SK-N-SH (cell line): ENCODE results near the gene ANK2. TPM values are rescaled to one million over a fixed set of nuclear protein-coding genes. Genes with fewer than 3 reads are reported as not detected.

Source experiments
- CTCF ChIA-PET: fragments of 300-600, 350-600 bp; formaldehyde crosslinking; extraction: SDS; loops from one replicate; lab custom pipeline; 2021; lab: Yijun Ruan, JAX
- POLR2A ChIA-PET: fragments of 350-600 bp; sonication (Branson Sonifier 250); formaldehyde crosslinking; extraction: SDS; loops from one replicate; lab custom pipeline; 2020; ENCODE audit warnings: antibody characterized with exemption, inconsistent platforms; lab: Yijun Ruan, JAX
- DNase-seq: peaks from one replicate; pipeline ENCODE4 v3.0.0; 2012
- H2AFZ ChIP-seq: fragments of 200-600 bp; sonication (generic); 2 replicates; pipeline ENCODE4 v1.8.1; 2016; ENCODE audit warnings: antibody characterized with exemption, mild to moderate bottlenecking, low read depth
- H3F3A ChIP-seq: fragments of 200-600 bp; sonication (generic); replicated peaks from 2 replicates; pipeline ENCODE3; 2016; ENCODE audit warnings: antibody characterized with exemption, mild to moderate bottlenecking; ENCODE audit not compliant: insufficient read depth
- H3K27ac ChIP-seq, 2 experiments: fragments of 200-500 bp in 1 of 2; fragments of 200-600 bp in 1 of 2; sonication (Bioruptor generic) in 1 of 2; sonication (generic), shearing (Covaris generic) in 1 of 2; 2 replicates each; pipeline versions ENCODE4 v1.5.1 to v1.6.1; 2014 to 2016; ENCODE audit warnings: low read depth in 2 of 2, inconsistent platforms in 1 of 2, low read length in 1 of 2, mild to moderate bottlenecking in 1 of 2, mixed read lengths in 1 of 2
- H3K27me3 ChIP-seq: fragments of 200-600 bp; sonication (generic), shearing (Covaris generic); 2 replicates; pipeline ENCODE4 v1.6.1; 2016; ENCODE audit warnings: mixed run types; ENCODE audit not compliant: insufficient read depth
- H3K36me3 ChIP-seq, 2 experiments: fragments of 200-500 bp in 1 of 2; fragments of 200-600 bp in 1 of 2; sonication (Bioruptor generic) in 1 of 2; sonication (generic) in 1 of 2; replicated peaks in 1 of 2; 2 replicates each; pipeline versions ENCODE3 to v1.5.1; 2014 to 2016; ENCODE audit warnings: low read length in 1 of 2, mild to moderate bottlenecking in 1 of 2; ENCODE audit not compliant: insufficient read depth in 2 of 2, control insufficient read depth in 1 of 2
- H3K4me1 ChIP-seq, 2 experiments: fragments of 200-500 bp in 1 of 2; fragments of 200-600 bp in 1 of 2; sonication (Bioruptor generic) in 1 of 2; sonication (generic), shearing (Covaris generic) in 1 of 2; 2 replicates each; pipeline versions ENCODE4 v1.5.1 to v1.6.1; 2014 to 2016; ENCODE audit warnings: low read depth in 1 of 2, low read length in 1 of 2, mixed run types in 1 of 2; ENCODE audit not compliant: insufficient read depth in 2 of 2, control insufficient read depth in 1 of 2
- H3K4me2 ChIP-seq: fragments of 200-600 bp; sonication (generic), shearing (Covaris generic); 2 replicates; pipeline ENCODE4 v1.6.1; 2017; ENCODE audit warnings: mixed run types
- H3K4me3 ChIP-seq, 2 experiments: fragments of 200-500 bp in 1 of 2; fragments of 200-600 bp in 1 of 2; sonication (Bioruptor generic) in 1 of 2; sonication (generic), shearing (Covaris generic) in 1 of 2; 2 replicates each; pipeline versions ENCODE4 v1.5.1 to v1.8.1; 2014 to 2016; ENCODE audit warnings: low read depth in 2 of 2, inconsistent platforms in 1 of 2, low read length in 1 of 2, mild to moderate bottlenecking in 1 of 2, mixed read lengths in 1 of 2, moderate library complexity in 1 of 2
- H3K79me2 ChIP-seq: fragments of 200-600 bp; sonication (generic); 2 replicates; pipeline ENCODE4 v1.8.1; 2017; ENCODE audit warnings: mild to moderate bottlenecking; ENCODE audit not compliant: insufficient read depth
- H3K9ac ChIP-seq: fragments of 200-600 bp; sonication (generic); 2 replicates; pipeline ENCODE4 v1.6.1; 2017; ENCODE audit warnings: mixed run types
- H3K9me2 ChIP-seq: fragments of 200-600 bp; sonication (generic); 2 replicates; pipeline ENCODE4 v1.6.1; 2017; ENCODE audit warnings: mixed run types
- H3K9me3 ChIP-seq: fragments of 200-600 bp; sonication (generic); 2 replicates; pipeline ENCODE4 v1.6.1; 2017; ENCODE audit warnings: mixed run types, mild to moderate bottlenecking, moderate library complexity
- H4K20me1 ChIP-seq: fragments of 200-600 bp; sonication (generic); 2 replicates; pipeline ENCODE4 v1.6.1; 2017; ENCODE audit warnings: mild to moderate bottlenecking, mixed run types; ENCODE audit not compliant: insufficient read depth
- CHD2 ChIP-seq: fragments of 150-350 bp; IDR thresholded peaks from 2 replicates; pipeline ENCODE4 v1.6.1; 2018; ENCODE audit warnings: low read length; ENCODE audit not compliant: partially characterized antibody
- ELF1 ChIP-seq: IDR thresholded peaks from 2 replicates; pipeline ENCODE4 v1.4.0; 2012
- EP300 ChIP-seq, 2 experiments: IDR thresholded peaks; 2 replicates each; pipeline versions ENCODE4 v1.4.0 to v1.6.1; 2012; ENCODE audit warnings: borderline replicate concordance in 1 of 2, low read depth in 1 of 2, low read length in 1 of 2
- FOSL2 ChIP-seq: IDR thresholded peaks from 2 replicates; pipeline ENCODE4 v1.4.0; 2012; ENCODE audit warnings: low read depth, mild to moderate bottlenecking, moderate library complexity, borderline replicate concordance
- FOXJ3 ChIP-seq: sonication (generic); formaldehyde crosslinking; IDR thresholded peaks from 2 replicates; pipeline ENCODE4 v1.5.1; 2020; ENCODE audit warnings: mild to moderate bottlenecking, missing genetic modification reagents
- GATA2 ChIP-seq: sonication (generic); formaldehyde crosslinking; IDR thresholded peaks from 2 replicates; pipeline ENCODE4 v1.5.0; 2020; ENCODE audit warnings: mild to moderate bottlenecking, missing genetic modification reagents
- IRF3 ChIP-seq: fragments of 150-350 bp; IDR thresholded peaks from 2 replicates; pipeline ENCODE4 v1.6.1; 2016; ENCODE audit warnings: mild to moderate bottlenecking, low read depth, low read length
- JUND ChIP-seq: IDR thresholded peaks from 2 replicates; pipeline ENCODE4 v1.4.0; 2012
- MEF2A ChIP-seq: IDR thresholded peaks from 2 replicates; pipeline ENCODE4 v1.4.0; 2012; ENCODE audit warnings: low read depth, borderline replicate concordance
- MXI1 ChIP-seq: IDR thresholded peaks from 2 replicates; pipeline ENCODE4 v1.6.1; 2012; ENCODE audit warnings: mild to moderate bottlenecking, low read depth, low read length, improper control_type of control experiment
- NRF1 ChIP-seq: IDR thresholded peaks from 2 replicates; pipeline ENCODE4 v1.6.1; 2012; ENCODE audit warnings: low read depth, mild to moderate bottlenecking, low read length
- PBX3 ChIP-seq: IDR thresholded peaks from 2 replicates; pipeline ENCODE4; 2012
- RCOR1 ChIP-seq: fragments of 150-350 bp; IDR thresholded peaks from 2 replicates; pipeline ENCODE4 v1.6.1; 2017; ENCODE audit warnings: antibody characterized with exemption, low read length
- REST ChIP-seq: IDR thresholded peaks from 2 replicates; pipeline ENCODE4 v1.6.1; 2012; ENCODE audit warnings: mild to moderate bottlenecking, low read depth, low read length, moderate library complexity
- SIN3A ChIP-seq: IDR thresholded peaks from 2 replicates; pipeline ENCODE4 v1.6.1; 2012; ENCODE audit warnings: low read depth, mild to moderate bottlenecking, low read length, moderate library complexity, borderline replicate concordance
- SMC3 ChIP-seq: IDR thresholded peaks from 2 replicates; pipeline ENCODE4 v1.6.1; 2012; ENCODE audit warnings: low read depth, low read length, improper control_type of control experiment
- TAF1 ChIP-seq: IDR thresholded peaks from 2 replicates; pipeline ENCODE4 v1.6.1; 2012; ENCODE audit warnings: low read depth, mild to moderate bottlenecking, low read length, moderate library complexity, borderline replicate concordance
- YY1 ChIP-seq: IDR thresholded peaks from 2 replicates; pipeline ENCODE4 v1.4.0; 2012; ENCODE audit warnings: low read depth, mild to moderate bottlenecking
- ZBTB33 ChIP-seq: IDR thresholded peaks from 2 replicates; pipeline ENCODE4 v1.4.0; 2012; ENCODE audit warnings: low read depth, borderline replicate concordance
- WGBS: methylation state at CpG from one replicate; pipeline ENCODE4 v1.1.6; 2017; ENCODE audit warnings: low lambda C conversion rate; 5-methylcytosine and 5-hydroxymethylcytosine counted together
- polyA plus RNA-seq, 3 experiments: library from polyadenylated mRNA; depleted of rRNA; stranded (reverse); fragments of >200 nt; gene quantifications; 2 replicates each; pipeline ENCODE4 v1.2.3, GENCODE V29; 2012

The ANK2 gene
- polyA plus RNA-seq, 1 of the 3 experiments (the other 2 are of a cell fraction) = 0.69 TPM

- no peaks in the 10 kb centered on the region for H3F3A ChIP-seq
- H3K9me2 ChIP-seq = no peaks in the 10 kb centered on the region
- no peak for TF ChIP-seq CHD2
- no peak for TF ChIP-seq GATA2 (CRISPR knock-in tag)
- TF ChIP-seq FOSL2 = no peak
- no peak for TF ChIP-seq ZBTB33
- TF ChIP-seq RCOR1 = no peak
- no peak for TF ChIP-seq NRF1
- TF ChIP-seq TAF1 = no peak
- TF ChIP-seq SMC3 = no peak
- TF ChIP-seq FOXJ3 (CRISPR knock-in tag) = no peak
- TF ChIP-seq MEF2A = no peak
- no peak for TF ChIP-seq YY1
- no peak for TF ChIP-seq EP300 (IDR thresholded peaks at IDR 0.05; ENCODE audit: borderline replicate concordance in 1 of 2, low read depth in 1 of 2, low read length in 1 of 2)
- TF ChIP-seq IRF3 = no peak
- TF ChIP-seq ELF1 = no peak
- TF ChIP-seq JUND = no peak
- no peak for TF ChIP-seq SIN3A
- no peak for TF ChIP-seq MXI1
- TF ChIP-seq PBX3 = no peak
- no peak for TF ChIP-seq REST
- TF ChIP-seq, all 33 proteins: peak for 0
- no peak overlapping the region for H2AFZ ChIP-seq
- H3K4me2 ChIP-seq = no peak overlapping the region
- no peak overlapping the region for H3K9ac ChIP-seq
- H3K79me2 ChIP-seq = no peaks in the 10 kb centered on the region
- no peak overlapping the region for H3K4me3 ChIP-seq
- ChIA-PET POLR2A (no interaction called here), CTCF (no interaction called here)
- DNase-seq = no peak
- H3K9me3 ChIP-seq = no peaks in the 10 kb centered on the region
- no peaks in the 10 kb centered on the region for H4K20me1 ChIP-seq
- H3K27me3 ChIP-seq = no peaks in the 10 kb centered on the region
- WGBS = 84% methylated on average over 5 of the region's 5 CpGs
- peaks cover 0 to 6% of the 10 kb centered on the region in 2 experiments for H3K36me3 ChIP-seq
- H3K4me1 ChIP-seq = no peaks in the 10 kb centered on the region
- no peak overlapping the region for H3K27ac ChIP-seq
Measured at GRCh38 chr4:113322736-113323135, 273.3 kb downstream of the ANK2 start.
